Lower leg skin (tissue), 4 donors: Measurements from ENCODE around the gene CCL13. TPM values are rescaled to one million over a fixed set of nuclear protein-coding genes. Genes with fewer than 3 reads are reported as not detected.
A peak's percentile ranks its signal among the peaks of the same experiment; 100 is the strongest.

Experiments
- DNase-seq, 2 donors: peaks; one replicate each; pipeline ENCODE4 v3.0.0-alpha.2; 2019; ENCODE audit warnings: low spot score in 2 of 2
- H3K4me3 ChIP-seq: fragments of 200-600 bp; sonication (generic); 2 replicates; pipeline ENCODE4 v1.5.1; 2017; ENCODE audit warnings: mild to moderate bottlenecking, low read depth; ENCODE audit not compliant: poor library complexity, severe bottlenecking
- CTCF ChIP-seq, 3 donors: fragments of 450-650 bp; IDR thresholded peaks; one replicate each; pipeline ENCODE4 v1.5.1; 2016; ENCODE audit warnings: antibody characterized with exemption in 3 of 3, mild to moderate bottlenecking in 3 of 3, moderate library complexity in 2 of 3
- POLR2A ChIP-seq, 2 donors: fragments of 450-650 bp; IDR thresholded peaks; one replicate each; pipeline ENCODE4 v1.6.1; 2016 to 2017; ENCODE audit warnings: antibody characterized with exemption in 2 of 2, mild to moderate bottlenecking in 1 of 2, moderate library complexity in 1 of 2
- WGBS, 2 donors: methylation state at CpG; one replicate each; pipeline ENCODE4 v1.1.5; 2018; 5-methylcytosine and 5-hydroxymethylcytosine counted together
- intact Hi-C: fragments of 100-400 bp; cut with DNase I; formaldehyde crosslinking; loops from one replicate; pipeline ENCODE4 v1.15.0; 2023; ENCODE audit warnings: low total_unique reads
- total RNA-seq, 4 donors: library from RNA; depleted of rRNA; stranded (reverse); fragments of >200 nt; gene quantifications; one replicate each; pipeline ENCODE4 v1.1.0, GENCODE V29; 2016

CCL13 gene
- total RNA-seq, 4 donors from 2014 or later, result 1.9 to 4.4 (median 1.9) TPM; not detected in 1

- no peak for TF ChIP-seq POLR2A (IDR thresholded peaks at IDR 0.05)
- no peak for TF ChIP-seq CTCF (IDR thresholded peaks at IDR 0.05)
- intact Hi-C loops, result no loop called here
- no peak for DNase-seq
- WGBS, 2 donors, result 45 to 55% methylated on average over 6 of the region's 6 CpGs
- H3K4me3 ChIP-seq, result no peak overlapping the region
Measured at GRCh38 chr17:34378664-34379101, 22.4 kb downstream of the CCL13 start.

- WGBS, 2 donors, result 64 to 72% methylated on average over 5 of the region's 5 CpGs
- TF ChIP-seq POLR2A (IDR thresholded peaks at IDR 0.05) (no peak), CTCF (IDR thresholded peaks at IDR 0.05) (no peak)
- no peak for DNase-seq
- no peak overlapping the region for H3K4me3 ChIP-seq
- intact Hi-C loops, result no loop called here
Measured at GRCh38 chr17:34379868-34380267, 23.6 kb downstream of the CCL13 start.

- DNase-seq, result peak in 1 of 2 donors; percentile 66
- WGBS, 2 donors, result 36 to 38% methylated on average over 7 of the region's 7 CpGs
- TF ChIP-seq CTCF (IDR thresholded peaks at IDR 0.05) (no peak), POLR2A (IDR thresholded peaks at IDR 0.05) (no peak)
- H3K4me3 ChIP-seq, result no peak overlapping the region
- intact Hi-C loops, result no loop called here
Measured at GRCh38 chr17:34382621-34383124, 26.4 kb downstream of the CCL13 start.

- DNase-seq, result peak in 1 of 2 donors; percentile 52
- no peak overlapping the region for H3K4me3 ChIP-seq
- WGBS, 2 donors, result 89 to 90% methylated on average over 3 of the region's 3 CpGs
- TF ChIP-seq CTCF (IDR thresholded peaks at IDR 0.05) (no peak), POLR2A (IDR thresholded peaks at IDR 0.05) (no peak)
- intact Hi-C loops, result no loop called here
Measured at GRCh38 chr17:34383216-34383615, 26.9 kb downstream of the CCL13 start.

- TF ChIP-seq CTCF (IDR thresholded peaks at IDR 0.05), result no peak
- TF ChIP-seq POLR2A (IDR thresholded peaks at IDR 0.05), result no peak
- intact Hi-C loops, result no loop called here
- WGBS, 2 donors, result 87 to 88% methylated on average over 1 of the region's 1 CpG
- no peak overlapping the region for H3K4me3 ChIP-seq
- no peak for DNase-seq
Measured at GRCh38 chr17:34384271-34384670, 28.0 kb downstream of the CCL13 start.
